Measurements from ENCODE around the gene EFNA3.
A peak's percentile ranks its signal among the peaks of the same experiment; 100 is the strongest.

Gene EFNA3

GRCh38 chr1:155066777-155067176 lies 11.9 kb upstream of the EFNA3 start:
- no peak overlapping the region for H3K4me3 ChIP-seq (ENCODE audit: low read depth, low read length)

GRCh38 chr1:155068599-155068998 lies 10.0 kb upstream of the EFNA3 start:
- H3K4me3 ChIP-seq (ENCODE audit: low read depth, low read length): no peak overlapping the region

GRCh38 chr1:155069551-155070157 lies 9.0 kb upstream of the EFNA3 start:
- no peak overlapping the region for H3K4me3 ChIP-seq (ENCODE audit: low read depth, low read length)

GRCh38 chr1:155070158-155070621 lies 8.4 kb upstream of the EFNA3 start:
- peak overlapping the region; percentile 48 for H3K4me3 ChIP-seq (ENCODE audit: low read depth, low read length)

- H3K4me3 ChIP-seq (ENCODE audit: low read depth, low read length): peak overlapping the region; percentile 48
Observed at GRCh38 chr1:155070721-155071569, 7.7 kb upstream of the EFNA3 start.

GRCh38 chr1:155071701-155072100 lies 6.9 kb upstream of the EFNA3 start:
- no peak overlapping the region for H3K4me3 ChIP-seq (ENCODE audit: low read depth, low read length)

GRCh38 chr1:155072531-155073289 lies 5.9 kb upstream of the EFNA3 start:
- H3K4me3 ChIP-seq (ENCODE audit: low read depth, low read length): no peak overlapping the region

GRCh38 chr1:155073377-155074242 lies 5.0 kb upstream of the EFNA3 start:
- H3K4me3 ChIP-seq (ENCODE audit: low read depth, low read length): no peak overlapping the region

GRCh38 chr1:155075535-155075934 lies 3.1 kb upstream of the EFNA3 start:
- H3K4me3 ChIP-seq (ENCODE audit: low read depth, low read length): no peak overlapping the region

GRCh38 chr1:155076371-155076770 lies 2.3 kb upstream of the EFNA3 start:
- no peak overlapping the region for H3K4me3 ChIP-seq (ENCODE audit: low read depth, low read length)

GRCh38 chr1:155077346-155077745 lies 1.3 kb upstream of the EFNA3 start:
- no peak overlapping the region for H3K4me3 ChIP-seq (ENCODE audit: low read depth, low read length)

GRCh38 chr1:155077758-155078445 lies 735 bp upstream of the EFNA3 start:
- H3K4me3 ChIP-seq (ENCODE audit: low read depth, low read length): peak overlapping the region; percentile 21

GRCh38 chr1:155079210-155079486 lies 511 bp downstream of the EFNA3 start:
- H3K4me3 ChIP-seq (ENCODE audit: low read depth, low read length): peak overlapping the region; percentile 31

GRCh38 chr1:155079487-155080311 lies 1.1 kb downstream of the EFNA3 start:
- peak overlapping the region; percentile 31 for H3K4me3 ChIP-seq (ENCODE audit: low read depth, low read length)

GRCh38 chr1:155080312-155081228 lies 1.9 kb downstream of the EFNA3 start:
- peak overlapping the region; percentile 30 for H3K4me3 ChIP-seq (ENCODE audit: low read depth, low read length)

- H3K4me3 ChIP-seq (ENCODE audit: low read depth, low read length): no peak overlapping the region
Observed at GRCh38 chr1:155081472-155082300, 3.0 kb downstream of the EFNA3 start.

GRCh38 chr1:155082301-155083051 lies 3.8 kb downstream of the EFNA3 start:
- H3K4me3 ChIP-seq (ENCODE audit: low read depth, low read length): no peak overlapping the region
